IMR-90 (cell line): ENCODE results near the gene PRAME. TPM values are rescaled to one million over a fixed set of nuclear protein-coding genes. Genes with fewer than 3 reads are reported as not detected.

Source experiments
- ATAC-seq: fragments of 200-7000 bp; cut with Tn5 transposase; 2 replicates; pipeline ENCODE4 v1.9.1; 2020; ENCODE audit warnings: low read depth, mild to moderate bottlenecking, moderate library complexity
- BruUV-seq: library from RNA; stranded (reverse); fragments of 400-500 nt; replicated peaks from 2 replicates; lab custom pipeline; 2021; lab: Mats Ljungman, UMichigan
- CTCF ChIA-PET: fragments of 300-600 bp; formaldehyde crosslinking; extraction: SDS; loops from one replicate; lab custom pipeline; 2021; ENCODE audit warnings: antibody characterized with exemption; lab: Yijun Ruan, JAX
- POLR2A ChIA-PET: fragments of 300-600 bp; sonication (Branson Sonifier 250); formaldehyde crosslinking; loops from one replicate; lab custom pipeline; 2022; ENCODE audit warnings: antibody characterized with exemption; ENCODE audit not compliant: unreplicated experiment; lab: Charles Lee
- DNase-seq: peaks from one replicate; pipeline ENCODE4 v3.0.0; 2013
- H2AFZ ChIP-seq: replicated peaks from 2 replicates; pipeline ENCODE3; 2013; ENCODE audit warnings: low read length, mild to moderate bottlenecking; ENCODE audit not compliant: poor library complexity
- H2AK5ac ChIP-seq: 2 replicates; pipeline ENCODE4 v1.6.1; 2013; ENCODE audit warnings: low read depth, low read length, inconsistent platforms
- H2AK9ac ChIP-seq: replicated peaks from 2 replicates; pipeline ENCODE3; 2013; ENCODE audit warnings: mild to moderate bottlenecking, low read depth, low read length, moderate library complexity; ENCODE audit not compliant: poor library complexity
- H2BK120ac ChIP-seq: 2 replicates; pipeline ENCODE4 v1.6.1; 2013; ENCODE audit warnings: low read depth, low read length, inconsistent platforms
- H2BK15ac ChIP-seq: 3 replicates; pipeline ENCODE4 v1.6.1; 2013; ENCODE audit warnings: low read depth, low read length, inconsistent platforms
- H2BK20ac ChIP-seq: 2 replicates; pipeline ENCODE4 v1.6.1; 2013; ENCODE audit warnings: low read depth, mild to moderate bottlenecking, inconsistent platforms, low read length, moderate library complexity
- H2BK5ac ChIP-seq: 2 replicates; pipeline ENCODE4 v1.6.1; 2013; ENCODE audit warnings: mild to moderate bottlenecking, low read depth, low read length, inconsistent platforms; ENCODE audit not compliant: poor library complexity, severe bottlenecking
- H3K14ac ChIP-seq: replicated peaks from 2 replicates; pipeline ENCODE4 v1.6.1; 2013; ENCODE audit warnings: low read depth, low read length, inconsistent platforms
- H3K18ac ChIP-seq: 2 replicates; pipeline ENCODE4 v1.6.1; 2013; ENCODE audit warnings: low read depth, low read length, control low read depth
- H3K23ac ChIP-seq: 2 replicates; pipeline ENCODE4 v1.6.1; 2013; ENCODE audit warnings: low read depth, low read length, inconsistent platforms
- H3K27ac ChIP-seq: 2 replicates; pipeline ENCODE4 v1.5.1; 2013; ENCODE audit warnings: mild to moderate bottlenecking, control low read depth, low read length; ENCODE audit not compliant: insufficient read depth
- H3K27me3 ChIP-seq: 2 replicates; pipeline ENCODE4 v1.6.1; 2013; ENCODE audit warnings: low read length; ENCODE audit not compliant: control insufficient read depth, insufficient read depth
- H3K36me3 ChIP-seq: 2 replicates; pipeline ENCODE4 v1.6.1; 2013; ENCODE audit warnings: low read length, mixed read lengths; ENCODE audit not compliant: control insufficient read depth, insufficient read depth
- H3K4ac ChIP-seq: 2 replicates; pipeline ENCODE4 v1.6.1; 2013; ENCODE audit warnings: low read depth, low read length, inconsistent platforms
- H3K4me1 ChIP-seq: 2 replicates; pipeline ENCODE4 v1.6.1; 2013; ENCODE audit warnings: low read length, mixed read lengths; ENCODE audit not compliant: control insufficient read depth, insufficient read depth
- H3K4me2 ChIP-seq: 2 replicates; pipeline ENCODE4 v1.6.1; 2013; ENCODE audit warnings: low read depth, mild to moderate bottlenecking, control low read depth, low read length, moderate library complexity
- H3K4me3 ChIP-seq: 2 replicates; pipeline ENCODE4 v1.5.1; 2013; ENCODE audit warnings: low read depth, mild to moderate bottlenecking, control low read depth, low read length, moderate library complexity; ENCODE audit not compliant: insufficient read depth
- H3K56ac ChIP-seq: 2 replicates; pipeline ENCODE4 v1.6.1; 2013; ENCODE audit warnings: low read length, inconsistent platforms; ENCODE audit not compliant: insufficient read depth; ENCODE audit errors: extremely low read depth
- H3K79me1 ChIP-seq, 2 experiments: 2 replicates each; pipeline ENCODE4 v1.6.1; 2013; ENCODE audit warnings: low read length in 2 of 2, inconsistent platforms in 1 of 2, low read depth in 1 of 2
- H3K9ac ChIP-seq: 2 replicates; pipeline ENCODE4 v1.6.1; 2013; ENCODE audit warnings: low read depth, low read length, control low read depth
- H3K9me1 ChIP-seq: 2 replicates; pipeline ENCODE4 v1.6.1; 2013; ENCODE audit warnings: low read length, inconsistent platforms; ENCODE audit not compliant: insufficient read depth
- H3K9me3 ChIP-seq: 2 replicates; pipeline ENCODE4 v1.6.1; 2013; ENCODE audit warnings: low read length; ENCODE audit not compliant: control insufficient read depth, insufficient read depth
- H4K20me1 ChIP-seq: 2 replicates; pipeline ENCODE4 v1.6.1; 2013; ENCODE audit warnings: low read length, inconsistent platforms; ENCODE audit not compliant: insufficient read depth
- H4K5ac ChIP-seq: 2 replicates; pipeline ENCODE4 v1.6.1; 2013; ENCODE audit warnings: mild to moderate bottlenecking, low read depth, low read length, control low read depth
- H4K8ac ChIP-seq, 2 experiments: 2 replicates each; pipeline ENCODE4 v1.6.1; 2013; ENCODE audit warnings: low read depth in 2 of 2, low read length in 2 of 2, control low read depth in 1 of 2, inconsistent platforms in 1 of 2
- H4K91ac ChIP-seq: 2 replicates; pipeline ENCODE4 v1.6.1; 2013; ENCODE audit warnings: low read depth, low read length, inconsistent platforms; ENCODE audit not compliant: insufficient read depth
- BHLHE40 ChIP-seq: fragments of 150-350 bp; IDR thresholded peaks from 2 replicates; pipeline ENCODE4 v1.6.1; 2016; ENCODE audit warnings: mild to moderate bottlenecking, low read depth, low read length
- CEBPB ChIP-seq: IDR thresholded peaks from 2 replicates; pipeline ENCODE4 v1.6.1; 2012; ENCODE audit warnings: low read depth, low read length, improper control_type of control experiment
- CHD1 ChIP-seq: IDR thresholded peaks from 2 replicates; pipeline ENCODE4 v1.6.1; 2012; ENCODE audit warnings: low read depth, low read length, improper control_type of control experiment
- FOS ChIP-seq: fragments of 150-350 bp; IDR thresholded peaks from 2 replicates; pipeline ENCODE4 v1.6.1; 2016; ENCODE audit warnings: low read depth, low read length
- MAFK ChIP-seq: IDR thresholded peaks from 2 replicates; pipeline ENCODE4 v1.6.1; 2012; ENCODE audit warnings: low read depth, low read length, improper control_type of control experiment
- MAZ ChIP-seq: IDR thresholded peaks from 2 replicates; pipeline ENCODE4 v1.6.1; 2012; ENCODE audit warnings: low read depth, mild to moderate bottlenecking, low read length, improper control_type of control experiment, moderate library complexity, borderline replicate concordance
- MXI1 ChIP-seq: IDR thresholded peaks from 2 replicates; pipeline ENCODE4 v1.6.1; 2012; ENCODE audit warnings: low read depth, mild to moderate bottlenecking, low read length, moderate library complexity, borderline replicate concordance
- NFE2L2 ChIP-seq: fragments of 150-350 bp; IDR thresholded peaks from 2 replicates; pipeline ENCODE4 v1.6.1; 2016; ENCODE audit warnings: low read depth, mild to moderate bottlenecking, low read length
- POLR2A ChIP-seq: IDR thresholded peaks from 2 replicates; pipeline ENCODE4 v1.6.1; 2012; ENCODE audit warnings: mild to moderate bottlenecking, low read depth, low read length
- RAD21 ChIP-seq: IDR thresholded peaks from 2 replicates; pipeline ENCODE4 v1.6.1; 2012; ENCODE audit warnings: low read length, improper control_type of control experiment
- RCOR1 ChIP-seq: IDR thresholded peaks from 2 replicates; pipeline ENCODE4 v1.6.1; 2012; ENCODE audit warnings: mild to moderate bottlenecking, low read length, improper control_type of control experiment; ENCODE audit not compliant: insufficient replicate concordance
- RFX5 ChIP-seq: IDR thresholded peaks from 2 replicates; pipeline ENCODE4 v1.8.0; 2012; ENCODE audit warnings: low read depth, mild to moderate bottlenecking, low read length, moderate library complexity
- SMC3 ChIP-seq: fragments of 150-350 bp; IDR thresholded peaks from 2 replicates; pipeline ENCODE4 v1.6.1; 2016; ENCODE audit warnings: low read depth, mild to moderate bottlenecking, antibody characterized with exemption, low read length, moderate library complexity
- WGBS, 2 experiments: methylation state at CpG; one replicate each; pipeline versions ENCODE4 v1.1.5 to v1.1.7; 2013; ENCODE audit warnings: missing lambda C conversion rate in 2 of 2; ENCODE audit not compliant: insufficient read length in 1 of 2; ENCODE audit errors: extremely low coverage in 2 of 2; 5-methylcytosine and 5-hydroxymethylcytosine counted together
- dilution Hi-C: fragments of 300-500 bp; cut with HindIII; formaldehyde crosslinking; loops from one replicate; pipeline ENCODE4 v1.14.3; 2018; ENCODE audit warnings: low sequenced_read_pairs; ENCODE audit not compliant: unreplicated experiment
- in situ Hi-C: fragments of 300-500 bp; cut with MboI; formaldehyde crosslinking; loops from 3 replicates; pipeline ENCODE4 v1.14.3; 2019; ENCODE audit warnings: low sequenced_read_pairs, inconsistent platforms, mixed read lengths
- intact Hi-C: fragments of 100-400 bp; cut with micrococcal nuclease; formaldehyde crosslinking; loops from 2 replicates; pipeline ENCODE4 v1.10.0; 2022
- polyA plus RNA-seq, 3 experiments: library from polyadenylated mRNA; depleted of rRNA; stranded (reverse); fragments of >200 nt; gene quantifications; 2 replicates each; pipeline ENCODE4 v1.2.3, GENCODE V29; 2012; ENCODE audit warnings: low replicate concordance in 1 of 3
- total RNA-seq: library from RNA; depleted of rRNA; stranded (reverse); fragments of >200 nt; gene quantifications from 2 replicates; pipeline ENCODE4 v1.2.3, GENCODE V29; 2012
- TF ChIP-seq, protein P1 (sequence below): fragments of 150-350 bp; IDR thresholded peaks from 2 replicates; pipeline ENCODE4 v1.6.1; 2017; ENCODE audit warnings: mild to moderate bottlenecking, antibody characterized with exemption, low read length, low read depth
- TF ChIP-seq, protein P2 (sequence below): fragments of 150-350 bp; IDR thresholded peaks from 2 replicates; pipeline ENCODE4 v1.6.1; 2016; ENCODE audit warnings: low read depth, mild to moderate bottlenecking, low read length, moderate library complexity, borderline replicate concordance
- TF ChIP-seq, protein P3 (sequence below): conservative IDR thresholded peaks from 2 replicates; pipeline ENCODE4 v1.5.1; 2012; ENCODE audit warnings: mild to moderate bottlenecking, low read depth, low read length, improper control_type of control experiment

The PRAME gene
- total and polyA plus RNA-seq, 2 of the 4 experiments (the other 2 are of a cell fraction): not detected

DNA sequence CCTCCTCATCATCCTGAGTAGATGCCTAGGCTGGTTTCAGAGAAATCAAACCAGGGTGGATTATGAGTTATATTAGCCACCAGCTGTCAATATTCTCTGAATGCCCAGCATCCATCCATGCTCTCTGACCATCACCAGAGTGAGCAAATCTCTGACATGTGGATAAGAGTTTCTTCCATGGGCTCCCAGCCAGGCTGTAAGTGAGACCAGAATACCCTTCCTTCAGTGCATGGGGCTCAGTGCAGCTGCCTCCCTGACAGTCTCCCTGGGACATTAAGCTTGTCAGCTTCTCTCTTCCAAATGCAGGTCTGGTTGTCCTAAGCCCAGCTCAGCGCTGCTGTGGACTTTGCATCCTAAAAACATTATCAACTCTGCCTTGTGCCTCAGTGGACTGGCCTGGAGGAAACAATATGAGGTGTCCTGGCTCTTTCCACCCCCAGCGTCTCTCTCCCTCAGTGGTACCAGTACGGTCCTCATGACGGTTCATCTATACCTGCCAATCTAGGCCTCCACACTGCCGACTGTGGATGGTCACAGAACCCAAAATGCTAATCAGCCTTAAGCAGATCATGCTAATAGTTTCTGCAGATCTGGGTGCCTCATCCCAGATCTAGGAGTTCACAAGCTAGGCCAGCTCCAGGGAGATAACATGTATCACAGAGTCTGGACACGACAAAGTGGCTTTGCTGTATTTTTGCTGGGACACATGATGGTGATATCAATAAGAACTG lies 41.6 kb upstream of the PRAME start:
- H2BK120ac ChIP-seq: no peak overlapping the region
- H3K18ac ChIP-seq: no peak overlapping the region
- no peak overlapping the region for H3K4me3 ChIP-seq
- no peaks in the 10 kb centered on the region for H3K4me1 ChIP-seq
- no peaks in the 10 kb centered on the region for H3K36me3 ChIP-seq
- H4K8ac ChIP-seq: no peak overlapping the region
- intact Hi-C loops: no loop called here
- H3K9me1 ChIP-seq: no peaks in the 10 kb centered on the region
- no peak overlapping the region for H3K9ac ChIP-seq
- H2BK15ac ChIP-seq: no peak overlapping the region
- TF ChIP-seq FOS (no peak), MXI1 (no peak), CEBPB (no peak), NFE2L2 (no peak), CHD1 (no peak), RFX5 (no peak), SMC3 (no peak), POLR2A (no peak), BHLHE40 (no peak), RAD21 (no peak), RCOR1 (no peak), MAFK (no peak), MAZ (no peak)
- TF ChIP-seq, protein P1, sequence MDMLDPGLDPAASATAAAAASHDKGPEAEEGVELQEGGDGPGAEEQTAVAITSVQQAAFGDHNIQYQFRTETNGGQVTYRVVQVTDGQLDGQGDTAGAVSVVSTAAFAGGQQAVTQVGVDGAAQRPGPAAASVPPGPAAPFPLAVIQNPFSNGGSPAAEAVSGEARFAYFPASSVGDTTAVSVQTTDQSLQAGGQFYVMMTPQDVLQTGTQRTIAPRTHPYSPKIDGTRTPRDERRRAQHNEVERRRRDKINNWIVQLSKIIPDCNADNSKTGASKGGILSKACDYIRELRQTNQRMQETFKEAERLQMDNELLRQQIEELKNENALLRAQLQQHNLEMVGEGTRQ: no peak
- TF ChIP-seq, protein P2, sequence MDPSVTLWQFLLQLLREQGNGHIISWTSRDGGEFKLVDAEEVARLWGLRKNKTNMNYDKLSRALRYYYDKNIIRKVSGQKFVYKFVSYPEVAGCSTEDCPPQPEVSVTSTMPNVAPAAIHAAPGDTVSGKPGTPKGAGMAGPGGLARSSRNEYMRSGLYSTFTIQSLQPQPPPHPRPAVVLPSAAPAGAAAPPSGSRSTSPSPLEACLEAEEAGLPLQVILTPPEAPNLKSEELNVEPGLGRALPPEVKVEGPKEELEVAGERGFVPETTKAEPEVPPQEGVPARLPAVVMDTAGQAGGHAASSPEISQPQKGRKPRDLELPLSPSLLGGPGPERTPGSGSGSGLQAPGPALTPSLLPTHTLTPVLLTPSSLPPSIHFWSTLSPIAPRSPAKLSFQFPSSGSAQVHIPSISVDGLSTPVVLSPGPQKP: no peak
- TF ChIP-seq, protein P3, sequence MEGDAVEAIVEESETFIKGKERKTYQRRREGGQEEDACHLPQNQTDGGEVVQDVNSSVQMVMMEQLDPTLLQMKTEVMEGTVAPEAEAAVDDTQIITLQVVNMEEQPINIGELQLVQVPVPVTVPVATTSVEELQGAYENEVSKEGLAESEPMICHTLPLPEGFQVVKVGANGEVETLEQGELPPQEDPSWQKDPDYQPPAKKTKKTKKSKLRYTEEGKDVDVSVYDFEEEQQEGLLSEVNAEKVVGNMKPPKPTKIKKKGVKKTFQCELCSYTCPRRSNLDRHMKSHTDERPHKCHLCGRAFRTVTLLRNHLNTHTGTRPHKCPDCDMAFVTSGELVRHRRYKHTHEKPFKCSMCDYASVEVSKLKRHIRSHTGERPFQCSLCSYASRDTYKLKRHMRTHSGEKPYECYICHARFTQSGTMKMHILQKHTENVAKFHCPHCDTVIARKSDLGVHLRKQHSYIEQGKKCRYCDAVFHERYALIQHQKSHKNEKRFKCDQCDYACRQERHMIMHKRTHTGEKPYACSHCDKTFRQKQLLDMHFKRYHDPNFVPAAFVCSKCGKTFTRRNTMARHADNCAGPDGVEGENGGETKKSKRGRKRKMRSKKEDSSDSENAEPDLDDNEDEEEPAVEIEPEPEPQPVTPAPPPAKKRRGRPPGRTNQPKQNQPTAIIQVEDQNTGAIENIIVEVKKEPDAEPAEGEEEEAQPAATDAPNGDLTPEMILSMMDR: no peak
- no peak overlapping the region for H2BK20ac ChIP-seq
- no peak overlapping the region for H4K5ac ChIP-seq
- H3K27ac ChIP-seq: no peak overlapping the region
- H2AK5ac ChIP-seq: no peak overlapping the region
- H2AFZ ChIP-seq: no peak overlapping the region
- no peak overlapping the region for H3K23ac ChIP-seq
- H2BK5ac ChIP-seq: no peak overlapping the region
- no peaks in the 10 kb centered on the region for H3K79me1 ChIP-seq
- DNase-seq (no peak), ATAC-seq (no peak)
- 55% methylated on average over 2 of the region's 6 CpGs; no CpG with 5 or more reads in 1 of the 2 experiments for WGBS, 2 experiments
- H4K91ac ChIP-seq: no peak overlapping the region
- H3K14ac ChIP-seq: no peak overlapping the region
- no peak overlapping the region for H2AK9ac ChIP-seq
- H3K9me3 ChIP-seq: no peaks in the 10 kb centered on the region
- in situ Hi-C loops: no loop called here
- no TSS peak for BruUV-seq
- dilution Hi-C loops: no loop called here
- no peaks in the 10 kb centered on the region for H4K20me1 ChIP-seq
- H3K27me3 ChIP-seq: peaks cover 12% of the 10 kb centered on the region
- H3K4ac ChIP-seq: no peak overlapping the region
- H3K56ac ChIP-seq: no peak overlapping the region
- CTCF ChIA-PET: no interaction called here
- no peak overlapping the region for H3K4me2 ChIP-seq
- POLR2A ChIA-PET: no interaction called here
